Smooth muscle cell (in vitro differentiated cells): ENCODE results near the gene MTX2. TPM values are rescaled to one million over a fixed set of nuclear protein-coding genes. Genes with fewer than 3 reads are reported as not detected.

Source experiments
- DNase-seq: peaks from one replicate; lab custom pipeline; 2025; ENCODE audit not compliant: unreplicated experiment; lab: John Stamatoyannopoulos, UW
- H2AFZ ChIP-seq: fragments of 200-600 bp; sonication (generic); 2 replicates; pipeline ENCODE4 v1.6.0; 2016; ENCODE audit warnings: antibody characterized with exemption, low read depth, mild to moderate bottlenecking
- H3F3A ChIP-seq: fragments of 200-600 bp; sonication (generic); 2 replicates; pipeline ENCODE4 v1.6.0; 2017; ENCODE audit warnings: antibody characterized with exemption, low read depth
- H3K27ac ChIP-seq: fragments of 200-600 bp; sonication (generic); 2 replicates; pipeline ENCODE4 v1.5.1; 2016; ENCODE audit warnings: low read depth, mild to moderate bottlenecking
- H3K27me3 ChIP-seq: fragments of 200-600 bp; sonication (generic); 2 replicates; pipeline ENCODE4 v1.6.1; 2016; ENCODE audit warnings: low read depth, mild to moderate bottlenecking
- H3K36me3 ChIP-seq: fragments of 200-600 bp; sonication (generic); 2 replicates; pipeline ENCODE4 v1.5.1; 2016; ENCODE audit warnings: low read depth
- H3K4me1 ChIP-seq: fragments of 200-600 bp; sonication (generic); 2 replicates; pipeline ENCODE4 v1.5.1; 2016; ENCODE audit warnings: low read depth
- H3K4me2 ChIP-seq: fragments of 200-600 bp; sonication (generic); 2 replicates; pipeline ENCODE4 v1.6.0; 2016; ENCODE audit warnings: mild to moderate bottlenecking
- H3K4me3 ChIP-seq: fragments of 200-600 bp; sonication (generic); 2 replicates; pipeline ENCODE4 v1.5.1; 2016; ENCODE audit warnings: mild to moderate bottlenecking
- H3K79me2 ChIP-seq: fragments of 200-600 bp; sonication (generic); 2 replicates; pipeline ENCODE4 v1.6.0; 2016; ENCODE audit warnings: low read depth, mild to moderate bottlenecking
- H3K9ac ChIP-seq: fragments of 200-600 bp; sonication (generic); 2 replicates; pipeline ENCODE4 v1.6.0; 2016; ENCODE audit warnings: low read depth
- H3K9me3 ChIP-seq: fragments of 200-600 bp; sonication (generic); replicated peaks from 2 replicates; pipeline ENCODE4 v1.5.1; 2016; ENCODE audit warnings: low read depth
- H4K20me1 ChIP-seq: fragments of 200-600 bp; sonication (generic); 2 replicates; pipeline ENCODE4 v1.6.0; 2016; ENCODE audit warnings: low read depth
- WGBS: methylation state at CpG from one replicate; pipeline ENCODE4 v1.1.7; 2016; ENCODE audit warnings: low lambda C conversion rate; 5-methylcytosine and 5-hydroxymethylcytosine counted together
- polyA plus RNA-seq: library from polyadenylated mRNA; unstranded; fragments of >200 nt; fragmentation: Nextera tagmentation; extraction: Ambion mirVana; gene quantifications from 2 replicates; pipeline ENCODE4 v1.2.1, GENCODE V29; 2016
- total RNA-seq: library from RNA; depleted of rRNA; stranded (reverse); fragments of >200 nt; gene quantifications from 2 replicates; pipeline ENCODE4 v1.2.3, GENCODE V29; 2014
- TF ChIP-seq, protein P1 (sequence below): fragments of 200-600 bp; sonication (generic); IDR thresholded peaks from 2 replicates; pipeline ENCODE4 v1.5.1; 2017; ENCODE audit warnings: borderline replicate concordance, mild to moderate bottlenecking, antibody characterized with exemption; ENCODE audit not compliant: insufficient read depth, poor library complexity, severe bottlenecking

MTX2 gene
- total and polyA plus RNA-seq, 2 experiments from 2014 or later: 27.7 to 39.2 TPM

DNA sequence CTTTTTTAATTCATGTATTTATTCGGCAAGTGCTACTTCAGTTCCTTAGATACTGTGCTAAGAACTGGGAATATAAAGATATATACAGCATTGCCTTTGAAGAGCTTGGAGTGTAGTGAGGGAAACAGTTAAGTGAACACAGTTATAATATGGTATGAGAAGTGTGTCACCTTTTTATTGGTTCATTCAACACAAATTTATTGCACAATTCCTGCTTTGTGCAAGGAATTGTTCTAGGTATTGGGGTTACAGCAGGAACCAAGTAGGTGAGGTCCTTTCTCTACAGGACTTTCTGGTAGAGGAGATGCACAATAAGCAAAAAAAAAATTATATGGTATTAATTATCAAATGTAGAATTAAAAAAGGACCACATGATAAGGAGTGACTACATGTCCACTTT is 65.5 kb downstream of the MTX2 start:
- Histone ChIP-seq H3K36me3 (peaks cover 14% of the 10 kb centered on the region), H3K9me3 (no peaks in the 10 kb centered on the region), H3K27ac (no peak overlapping the region), H3K27me3 (no peaks in the 10 kb centered on the region), H3K79me2 (no peaks in the 10 kb centered on the region), H3K4me1 (no peaks in the 10 kb centered on the region), H3K9ac (no peak overlapping the region), H3K4me3 (no peak overlapping the region), H3K4me2 (no peak overlapping the region), H4K20me1 (no peaks in the 10 kb centered on the region), H3F3A (no peaks in the 10 kb centered on the region), H2AFZ (no peak overlapping the region)
- WGBS: 98% methylated on average over 1 of the region's 1 CpG
- DNase-seq: no peak
- TF ChIP-seq, protein P1, sequence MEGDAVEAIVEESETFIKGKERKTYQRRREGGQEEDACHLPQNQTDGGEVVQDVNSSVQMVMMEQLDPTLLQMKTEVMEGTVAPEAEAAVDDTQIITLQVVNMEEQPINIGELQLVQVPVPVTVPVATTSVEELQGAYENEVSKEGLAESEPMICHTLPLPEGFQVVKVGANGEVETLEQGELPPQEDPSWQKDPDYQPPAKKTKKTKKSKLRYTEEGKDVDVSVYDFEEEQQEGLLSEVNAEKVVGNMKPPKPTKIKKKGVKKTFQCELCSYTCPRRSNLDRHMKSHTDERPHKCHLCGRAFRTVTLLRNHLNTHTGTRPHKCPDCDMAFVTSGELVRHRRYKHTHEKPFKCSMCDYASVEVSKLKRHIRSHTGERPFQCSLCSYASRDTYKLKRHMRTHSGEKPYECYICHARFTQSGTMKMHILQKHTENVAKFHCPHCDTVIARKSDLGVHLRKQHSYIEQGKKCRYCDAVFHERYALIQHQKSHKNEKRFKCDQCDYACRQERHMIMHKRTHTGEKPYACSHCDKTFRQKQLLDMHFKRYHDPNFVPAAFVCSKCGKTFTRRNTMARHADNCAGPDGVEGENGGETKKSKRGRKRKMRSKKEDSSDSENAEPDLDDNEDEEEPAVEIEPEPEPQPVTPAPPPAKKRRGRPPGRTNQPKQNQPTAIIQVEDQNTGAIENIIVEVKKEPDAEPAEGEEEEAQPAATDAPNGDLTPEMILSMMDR: no peak

DNA sequence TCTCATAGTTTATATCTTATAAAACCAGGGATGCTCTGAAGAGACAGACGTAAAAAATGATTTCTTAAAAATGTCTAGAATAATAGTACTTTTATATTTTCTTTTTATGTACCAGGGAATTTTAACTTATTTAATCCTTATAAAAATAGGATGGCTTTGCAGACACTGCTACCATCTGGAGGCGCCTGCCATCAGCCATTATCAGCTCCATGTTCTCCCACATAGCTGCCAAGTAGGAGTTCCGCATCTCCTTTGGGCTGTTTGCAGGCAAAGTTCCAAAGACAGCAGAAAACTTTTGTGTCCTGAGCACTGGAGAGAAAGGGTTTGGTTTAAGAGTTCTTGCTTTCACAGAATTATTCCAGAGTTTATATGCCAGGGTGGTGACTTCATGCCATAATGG is 69.2 kb downstream of the MTX2 start:
- Histone ChIP-seq H3K4me2 (no peak overlapping the region), H3K79me2 (no peaks in the 10 kb centered on the region), H3K4me3 (no peak overlapping the region), H3F3A (no peaks in the 10 kb centered on the region), H3K4me1 (no peaks in the 10 kb centered on the region), H2AFZ (no peak overlapping the region), H3K27ac (no peak overlapping the region), H4K20me1 (no peaks in the 10 kb centered on the region), H3K9me3 (no peaks in the 10 kb centered on the region), H3K36me3 (peaks cover 6% of the 10 kb centered on the region), H3K27me3 (no peaks in the 10 kb centered on the region), H3K9ac (no peak overlapping the region)
- TF ChIP-seq, protein P1: no peak
- DNase-seq: no peak
- 98% methylated on average over 3 of the region's 3 CpGs for WGBS

DNA sequence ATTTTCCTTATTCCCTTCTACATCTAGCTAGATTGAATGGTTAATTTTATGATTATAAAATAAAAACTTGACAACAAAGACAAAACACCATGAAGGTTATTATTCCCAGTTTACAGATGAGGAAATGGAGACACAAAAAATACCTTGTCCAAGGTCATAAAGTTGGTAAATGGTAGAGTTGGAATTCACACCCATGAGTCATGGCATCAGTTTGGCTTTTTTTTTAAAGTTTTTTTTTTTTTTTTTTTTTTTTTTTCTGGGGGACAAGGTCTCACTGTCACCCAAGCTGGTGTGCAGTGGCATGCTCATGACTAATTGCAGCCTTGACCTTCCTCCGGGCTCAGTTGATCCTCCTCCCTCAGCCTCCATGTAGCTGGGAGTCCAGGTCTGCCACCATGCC is 70.0 kb downstream of the MTX2 start:
- Histone ChIP-seq H3K9ac (no peak overlapping the region), H3K27ac (no peak overlapping the region)

DNA sequence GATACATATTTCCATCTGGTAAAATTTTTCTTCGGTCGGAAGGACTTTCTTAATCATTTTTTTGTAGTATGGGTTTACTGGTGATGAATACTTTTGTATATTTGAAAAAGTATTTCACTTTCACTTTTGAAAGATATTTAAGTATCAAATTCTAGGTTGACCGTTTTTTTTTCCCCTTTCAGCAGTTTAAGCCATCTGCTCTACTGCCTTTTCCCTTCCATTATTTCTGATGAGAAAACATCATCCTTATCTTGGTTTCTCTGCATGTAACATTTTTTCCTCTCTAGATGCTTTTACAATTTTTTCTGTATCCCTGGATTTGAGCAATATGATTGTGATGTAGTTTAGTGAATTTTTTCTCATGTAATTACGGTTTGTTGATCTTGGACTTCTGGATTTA is 87.0 kb downstream of the MTX2 start:
- Histone ChIP-seq H3K27ac (no peak overlapping the region), H3K4me2 (no peak overlapping the region), H3K36me3 (no peaks in the 10 kb centered on the region), H4K20me1 (no peaks in the 10 kb centered on the region), H3K4me3 (no peak overlapping the region), H3K27me3 (no peaks in the 10 kb centered on the region), H3K9ac (no peak overlapping the region), H3F3A (no peaks in the 10 kb centered on the region), H3K79me2 (no peaks in the 10 kb centered on the region), H2AFZ (no peak overlapping the region), H3K4me1 (no peaks in the 10 kb centered on the region), H3K9me3 (no peaks in the 10 kb centered on the region)
- DNase-seq: no peak
- TF ChIP-seq, protein P1: no peak
- 94% methylated on average over 4 of the region's 4 CpGs for WGBS

More for the DNA sequence above, 70.0 kb downstream of the MTX2 start:
- Histone ChIP-seq H3F3A (no peaks in the 10 kb centered on the region), H3K27me3 (no peaks in the 10 kb centered on the region), H3K4me3 (no peak overlapping the region), H3K9me3 (no peaks in the 10 kb centered on the region), H3K4me1 (no peaks in the 10 kb centered on the region), H3K4me2 (no peak overlapping the region), H4K20me1 (no peaks in the 10 kb centered on the region), H2AFZ (no peak overlapping the region), H3K36me3 (peaks cover 6% of the 10 kb centered on the region), H3K79me2 (no peaks in the 10 kb centered on the region)
- WGBS: 92% methylated on average over 1 of the region's 1 CpG
- no peak for DNase-seq
- TF ChIP-seq, protein P1: no peak
